HepG2 (cell line): ENCODE measurements around the gene ACAD11.

Experiments
- CEBPB ChIP-seq: IDR thresholded peaks from 2 replicates; pipeline ENCODE4 v1.6.1; 2011; ENCODE audit warnings: low read depth, low read length, improper control_type of control experiment, borderline replicate concordance
- EP300 ChIP-seq, 3 experiments: sonication (generic) in 1 of 3; formaldehyde crosslinking in 1 of 3; IDR thresholded peaks; 2 replicates each; pipeline versions ENCODE4 v1.5.1 to v1.6.1; 2011 to 2020; ENCODE audit warnings: low read depth in 2 of 3, low read length in 2 of 3, borderline replicate concordance in 1 of 3, improper control_type of control experiment in 1 of 3, mild to moderate bottlenecking in 1 of 3, missing genetic modification reagents in 1 of 3, moderate library complexity in 1 of 3
- EZH2 ChIP-seq: conservative IDR thresholded peaks from 2 replicates; pipeline ENCODE4 v1.6.1; 2012; ENCODE audit warnings: mild to moderate bottlenecking, low read depth, low read length, moderate library complexity
- POLR2A ChIP-seq, 2 experiments: IDR thresholded peaks; 2 replicates each; pipeline ENCODE4 v1.6.1; 2011; ENCODE audit warnings: low read depth in 2 of 2, low read length in 2 of 2, mild to moderate bottlenecking in 1 of 2, moderate library complexity in 1 of 2; ENCODE audit not compliant: insufficient read depth in 1 of 2
- RAD21 ChIP-seq: fragments of 450-650 bp; formaldehyde crosslinking; IDR thresholded peaks from 2 replicates; pipeline ENCODE4 v1.5.0; 2020; ENCODE audit warnings: mild to moderate bottlenecking
- RXRB ChIP-seq: IDR thresholded peaks from 2 replicates; pipeline ENCODE4 v1.6.1; 2016; ENCODE audit warnings: borderline replicate concordance, missing genetic modification reagents, missing compliant biosample characterization
- YY1 ChIP-seq: IDR thresholded peaks from 2 replicates; pipeline ENCODE4 v1.6.1; 2011; ENCODE audit warnings: low read length, low read depth, moderate library complexity, mild to moderate bottlenecking; ENCODE audit not compliant: insufficient read depth, insufficient replicate concordance
- ZNF737 ChIP-seq: sonication (generic); formaldehyde crosslinking; IDR thresholded peaks from 2 replicates; pipeline ENCODE4 v1.5.0; 2020; ENCODE audit warnings: missing genetic modification reagents, mild to moderate bottlenecking, borderline replicate concordance
- ZSCAN29 ChIP-seq: sonication (generic); formaldehyde crosslinking; conservative IDR thresholded peaks from 2 replicates; pipeline ENCODE4 v1.4.0; 2020; ENCODE audit warnings: mild to moderate bottlenecking, missing genetic modification reagents
- TF ChIP-seq, protein P1 (sequence below): sonication (generic); formaldehyde crosslinking; IDR thresholded peaks from 2 replicates; pipeline ENCODE4 v1.5.0; 2020; ENCODE audit warnings: mild to moderate bottlenecking, missing genetic modification reagents, moderate library complexity
- TF ChIP-seq, protein P2 (sequence below), 2 experiments: IDR thresholded peaks; 2 replicates each; pipeline ENCODE4 v1.6.1; 2011 to 2012; ENCODE audit warnings: low read length in 2 of 2, borderline replicate concordance in 1 of 2, low read depth in 1 of 2, mild to moderate bottlenecking in 1 of 2, moderate library complexity in 1 of 2
- TF ChIP-seq, protein P3 (sequence below): sonication (generic); formaldehyde crosslinking; IDR thresholded peaks from 2 replicates; pipeline ENCODE4 v1.4.0; 2020; ENCODE audit warnings: mild to moderate bottlenecking, missing genetic modification reagents

- TF ChIP-seq ZSCAN29 (CRISPR knock-in tag) (no peak), ZNF737 (no peak), EZH2 (no peak), CEBPB (no peak), POLR2A (IDR thresholded peaks at IDR 0.05; ENCODE audit: insufficient read depth in 1 of 2, low read depth in 2 of 2, low read length in 2 of 2) (no peak), YY1 (no peak), RXRB (CRISPR knock-in tag) (no peak), RAD21 (CRISPR knock-in tag) (no peak), EP300 (IDR thresholded peaks at IDR 0.05; ENCODE audit: low read depth in 2 of 2, low read length in 2 of 2) (no peak), EP300 (CRISPR knock-in tag; IDR thresholded peaks at IDR 0.05; ENCODE audit: borderline replicate concordance) (no peak)
- TF ChIP-seq, protein P1, sequence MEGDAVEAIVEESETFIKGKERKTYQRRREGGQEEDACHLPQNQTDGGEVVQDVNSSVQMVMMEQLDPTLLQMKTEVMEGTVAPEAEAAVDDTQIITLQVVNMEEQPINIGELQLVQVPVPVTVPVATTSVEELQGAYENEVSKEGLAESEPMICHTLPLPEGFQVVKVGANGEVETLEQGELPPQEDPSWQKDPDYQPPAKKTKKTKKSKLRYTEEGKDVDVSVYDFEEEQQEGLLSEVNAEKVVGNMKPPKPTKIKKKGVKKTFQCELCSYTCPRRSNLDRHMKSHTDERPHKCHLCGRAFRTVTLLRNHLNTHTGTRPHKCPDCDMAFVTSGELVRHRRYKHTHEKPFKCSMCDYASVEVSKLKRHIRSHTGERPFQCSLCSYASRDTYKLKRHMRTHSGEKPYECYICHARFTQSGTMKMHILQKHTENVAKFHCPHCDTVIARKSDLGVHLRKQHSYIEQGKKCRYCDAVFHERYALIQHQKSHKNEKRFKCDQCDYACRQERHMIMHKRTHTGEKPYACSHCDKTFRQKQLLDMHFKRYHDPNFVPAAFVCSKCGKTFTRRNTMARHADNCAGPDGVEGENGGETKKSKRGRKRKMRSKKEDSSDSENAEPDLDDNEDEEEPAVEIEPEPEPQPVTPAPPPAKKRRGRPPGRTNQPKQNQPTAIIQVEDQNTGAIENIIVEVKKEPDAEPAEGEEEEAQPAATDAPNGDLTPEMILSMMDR: no peak
- TF ChIP-seq, protein P2, sequence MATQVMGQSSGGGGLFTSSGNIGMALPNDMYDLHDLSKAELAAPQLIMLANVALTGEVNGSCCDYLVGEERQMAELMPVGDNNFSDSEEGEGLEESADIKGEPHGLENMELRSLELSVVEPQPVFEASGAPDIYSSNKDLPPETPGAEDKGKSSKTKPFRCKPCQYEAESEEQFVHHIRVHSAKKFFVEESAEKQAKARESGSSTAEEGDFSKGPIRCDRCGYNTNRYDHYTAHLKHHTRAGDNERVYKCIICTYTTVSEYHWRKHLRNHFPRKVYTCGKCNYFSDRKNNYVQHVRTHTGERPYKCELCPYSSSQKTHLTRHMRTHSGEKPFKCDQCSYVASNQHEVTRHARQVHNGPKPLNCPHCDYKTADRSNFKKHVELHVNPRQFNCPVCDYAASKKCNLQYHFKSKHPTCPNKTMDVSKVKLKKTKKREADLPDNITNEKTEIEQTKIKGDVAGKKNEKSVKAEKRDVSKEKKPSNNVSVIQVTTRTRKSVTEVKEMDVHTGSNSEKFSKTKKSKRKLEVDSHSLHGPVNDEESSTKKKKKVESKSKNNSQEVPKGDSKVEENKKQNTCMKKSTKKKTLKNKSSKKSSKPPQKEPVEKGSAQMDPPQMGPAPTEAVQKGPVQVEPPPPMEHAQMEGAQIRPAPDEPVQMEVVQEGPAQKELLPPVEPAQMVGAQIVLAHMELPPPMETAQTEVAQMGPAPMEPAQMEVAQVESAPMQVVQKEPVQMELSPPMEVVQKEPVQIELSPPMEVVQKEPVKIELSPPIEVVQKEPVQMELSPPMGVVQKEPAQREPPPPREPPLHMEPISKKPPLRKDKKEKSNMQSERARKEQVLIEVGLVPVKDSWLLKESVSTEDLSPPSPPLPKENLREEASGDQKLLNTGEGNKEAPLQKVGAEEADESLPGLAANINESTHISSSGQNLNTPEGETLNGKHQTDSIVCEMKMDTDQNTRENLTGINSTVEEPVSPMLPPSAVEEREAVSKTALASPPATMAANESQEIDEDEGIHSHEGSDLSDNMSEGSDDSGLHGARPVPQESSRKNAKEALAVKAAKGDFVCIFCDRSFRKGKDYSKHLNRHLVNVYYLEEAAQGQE (IDR thresholded peaks at IDR 0.05; ENCODE audit: borderline replicate concordance in 1 of 2, low read depth in 1 of 2, low read length in 2 of 2): no peak
- TF ChIP-seq, protein P3, sequence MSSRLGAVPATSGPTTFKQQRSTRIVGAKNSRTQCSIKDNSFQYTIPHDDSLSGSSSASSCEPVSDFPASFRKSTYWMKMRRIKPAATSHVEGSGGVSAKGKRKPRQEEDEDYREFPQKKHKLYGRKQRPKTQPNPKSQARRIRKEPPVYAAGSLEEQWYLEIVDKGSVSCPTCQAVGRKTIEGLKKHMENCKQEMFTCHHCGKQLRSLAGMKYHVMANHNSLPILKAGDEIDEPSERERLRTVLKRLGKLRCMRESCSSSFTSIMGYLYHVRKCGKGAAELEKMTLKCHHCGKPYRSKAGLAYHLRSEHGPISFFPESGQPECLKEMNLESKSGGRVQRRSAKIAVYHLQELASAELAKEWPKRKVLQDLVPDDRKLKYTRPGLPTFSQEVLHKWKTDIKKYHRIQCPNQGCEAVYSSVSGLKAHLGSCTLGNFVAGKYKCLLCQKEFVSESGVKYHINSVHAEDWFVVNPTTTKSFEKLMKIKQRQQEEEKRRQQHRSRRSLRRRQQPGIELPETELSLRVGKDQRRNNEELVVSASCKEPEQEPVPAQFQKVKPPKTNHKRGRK: no peak
Measured at GRCh38 chr3:132544130-132544529, 115.5 kb downstream of the ACAD11 start.
